ENCODE results near the gene ARGLU1. TPM values are rescaled to one million over a fixed set of nuclear protein-coding genes. Genes with fewer than 3 reads are reported as not detected.

Gene ARGLU1
- total RNA-seq, 1 experiment from 2014 or later: 96.9 TPM

DNA sequence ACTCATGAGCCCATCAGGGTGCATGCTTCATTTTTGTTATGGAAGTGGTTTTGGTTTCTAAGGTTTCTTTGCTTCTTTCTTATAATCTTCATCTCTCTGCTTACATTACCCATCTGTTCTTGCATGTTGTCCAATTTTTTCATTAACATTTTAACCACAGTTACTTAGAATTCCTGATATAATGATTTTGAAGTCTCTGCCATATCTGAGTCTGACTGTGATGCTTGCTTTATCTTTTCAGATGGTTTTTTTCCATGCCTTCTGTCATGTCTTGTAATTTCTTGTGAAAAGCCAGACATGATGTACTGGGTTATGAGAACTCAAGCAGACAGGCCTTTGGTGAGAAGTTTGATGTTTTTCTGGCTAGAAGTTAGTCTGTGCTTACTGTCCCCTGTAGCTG is 8.0 kb upstream of the ARGLU1 start:
- Histone ChIP-seq H4K91ac (ENCODE audit: insufficient read length, low read depth, low read length) (no peak overlapping the region), H3K14ac (ENCODE audit: insufficient read depth, low read length) (no peak overlapping the region), H2BK12ac (ENCODE audit: insufficient read length, low read depth, low read length) (no peak overlapping the region), H3K23ac (ENCODE audit: insufficient read length, low read depth, low read length) (no peak overlapping the region), H2AK5ac (ENCODE audit: insufficient read length, low read length) (no peak overlapping the region), H2BK15ac (ENCODE audit: low read depth, low read length) (no peak overlapping the region), H4K5ac (ENCODE audit: insufficient read length, low read depth, low read length) (no peak overlapping the region), H3K9me3 (ENCODE audit: control insufficient read depth, low read depth, low read length) (no peaks in the 10 kb centered on the region), H3K23me2 (ENCODE audit: insufficient read length, low read depth, low read length, poor library complexity, severe bottlenecking) (no peaks in the 10 kb centered on the region), H3K27me3 (ENCODE audit: insufficient read depth, low read length) (no peaks in the 10 kb centered on the region), H3K56ac (ENCODE audit: insufficient read length, low read depth, low read length) (no peak overlapping the region), H2BK120ac (ENCODE audit: low read depth, low read length, poor library complexity, severe bottlenecking) (no peak overlapping the region), H3K27ac (ENCODE audit: insufficient read length, low read depth, low read length) (no peak overlapping the region), H2BK20ac (ENCODE audit: low read depth, low read length, poor library complexity, severe bottlenecking) (no peak overlapping the region), H3T11ph (ENCODE audit: low read length) (no peak overlapping the region), H4K20me1 (ENCODE audit: control insufficient read depth, insufficient read depth, insufficient read length) (no peaks in the 10 kb centered on the region), H3K79me1 (ENCODE audit: insufficient read depth, low read depth, low read length, poor library complexity, severe bottlenecking) (no peaks in the 10 kb centered on the region), H4K8ac (replicated peaks; ENCODE audit: insufficient read length, low read depth, low read length) (no peak overlapping the region), H3K79me2 (ENCODE audit: insufficient read depth, low read length) (no peaks in the 10 kb centered on the region), H3K4ac (ENCODE audit: low read depth, low read length) (no peak overlapping the region), H3K4me1 (ENCODE audit: insufficient read depth, low read length) (no peaks in the 10 kb centered on the region), H2AFZ (ENCODE audit: low read length) (no peak overlapping the region), H3K4me2 (ENCODE audit: insufficient read depth, insufficient read length, low read length) (no peak overlapping the region), H3K18ac (ENCODE audit: insufficient read length, low read depth, low read length) (no peak overlapping the region), H3K9ac (ENCODE audit: extremely low read depth, insufficient read length, low read length) (no peak overlapping the region), H2BK5ac (ENCODE audit: insufficient read length, low read length) (no peak overlapping the region)
- Mint-ChIP-seq H3K27ac (no peak overlapping the region), H3K4me3 (no peak overlapping the region), H3K36me3 (ENCODE audit: insufficient read depth in 1 of 3, low read depth in 3 of 3) (peaks cover 2 to 7% (median 5%) of the 10 kb centered on the region in 3 experiments; a peak in 3 of 7 replicates), H3K4me1 (peaks cover 4 to 5% of the 10 kb centered on the region in 2 experiments; a peak in 3 of 4 replicates), H3K9me3 (peaks cover 0 to 3% of the 10 kb centered on the region in 2 experiments; a peak in 1 of 5 replicates), H3K27me3 (ENCODE audit: low read depth) (no peaks in the 10 kb centered on the region)
- no peak for TF ChIP-seq CTCF (conservative IDR thresholded peaks at IDR 0.05)
- no peak for DNase-seq
